ENCODE measurements around the gene CDKAL1. TPM values are rescaled to one million over a fixed set of nuclear protein-coding genes. Genes with fewer than 3 reads are reported as not detected.

Gene CDKAL1
- total and polyA plus RNA-seq, 2 of the 8 experiments (the other 6 are each of a cell fraction or from before 2014, with no cell fraction given), result 8.4 to 24.6 TPM

DNA sequence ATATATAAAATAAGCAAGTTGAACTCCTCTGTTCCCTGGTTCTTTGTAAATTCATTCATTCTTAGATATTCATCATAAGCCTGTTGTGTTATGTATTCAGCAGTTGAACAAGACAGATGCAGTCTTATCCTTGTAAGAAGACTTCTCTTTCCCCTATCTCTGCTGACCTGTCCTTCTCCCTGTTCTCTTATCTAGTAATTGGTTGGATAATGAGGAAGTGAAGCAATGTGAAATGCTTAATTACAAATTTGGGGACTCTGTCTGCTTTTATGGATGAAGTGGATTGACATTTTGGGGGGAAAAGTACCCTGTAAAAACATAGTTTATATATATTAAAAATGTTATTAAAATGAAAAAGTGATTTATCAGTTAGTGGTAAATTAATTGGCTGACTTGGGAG, 37.0 kb downstream of the CDKAL1 start:
- TF ChIP-seq, protein P1, sequence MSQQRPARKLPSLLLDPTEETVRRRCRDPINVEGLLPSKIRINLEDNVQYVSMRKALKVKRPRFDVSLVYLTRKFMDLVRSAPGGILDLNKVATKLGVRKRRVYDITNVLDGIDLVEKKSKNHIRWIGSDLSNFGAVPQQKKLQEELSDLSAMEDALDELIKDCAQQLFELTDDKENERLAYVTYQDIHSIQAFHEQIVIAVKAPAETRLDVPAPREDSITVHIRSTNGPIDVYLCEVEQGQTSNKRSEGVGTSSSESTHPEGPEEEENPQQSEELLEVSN (IDR thresholded peaks at IDR 0.05), result no peak
- TF ChIP-seq JUND (IDR thresholded peaks at IDR 0.05; ENCODE audit: low read length) (no peak), NRF1 (IDR thresholded peaks at IDR 0.05; ENCODE audit: low read depth, low read length) (no peak), JUN (IDR thresholded peaks at IDR 0.05; ENCODE audit: low read depth, low read length) (no peak), CBX8 (IDR thresholded peaks at IDR 0.05; ENCODE audit: borderline replicate concordance, low read depth, low read length) (no peak), CEBPB (IDR thresholded peaks at IDR 0.05; ENCODE audit: low read depth, low read length) (no peak), KDM5A (IDR thresholded peaks at IDR 0.05; ENCODE audit: low read length) (no peak), TCF12 (IDR thresholded peaks at IDR 0.05; ENCODE audit: low read depth, low read length) (no peak), SIRT6 (IDR thresholded peaks at IDR 0.05; ENCODE audit: low read length) (no peak), CREB1 (IDR thresholded peaks at IDR 0.05) (no peak)
- TF ChIP-seq, protein P2, sequence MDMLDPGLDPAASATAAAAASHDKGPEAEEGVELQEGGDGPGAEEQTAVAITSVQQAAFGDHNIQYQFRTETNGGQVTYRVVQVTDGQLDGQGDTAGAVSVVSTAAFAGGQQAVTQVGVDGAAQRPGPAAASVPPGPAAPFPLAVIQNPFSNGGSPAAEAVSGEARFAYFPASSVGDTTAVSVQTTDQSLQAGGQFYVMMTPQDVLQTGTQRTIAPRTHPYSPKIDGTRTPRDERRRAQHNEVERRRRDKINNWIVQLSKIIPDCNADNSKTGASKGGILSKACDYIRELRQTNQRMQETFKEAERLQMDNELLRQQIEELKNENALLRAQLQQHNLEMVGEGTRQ (IDR thresholded peaks at IDR 0.05; ENCODE audit: low read length), result no peak
- TF ChIP-seq, protein P3, sequence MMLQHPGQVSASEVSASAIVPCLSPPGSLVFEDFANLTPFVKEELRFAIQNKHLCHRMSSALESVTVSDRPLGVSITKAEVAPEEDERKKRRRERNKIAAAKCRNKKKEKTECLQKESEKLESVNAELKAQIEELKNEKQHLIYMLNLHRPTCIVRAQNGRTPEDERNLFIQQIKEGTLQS (IDR thresholded peaks at IDR 0.05; ENCODE audit: insufficient read depth, low read depth, low read length), result no peak
- Histone ChIP-seq H3K79me1 (ENCODE audit: low read depth, low read length) (no peaks in the 10 kb centered on the region), H2BK5ac (ENCODE audit: low read depth, low read length) (no peak overlapping the region), H3K23me2 (ENCODE audit: low read depth, low read length) (no peaks in the 10 kb centered on the region), H2BK120ac (replicated peaks; ENCODE audit: low read depth, low read length) (no peak overlapping the region), H4K91ac (replicated peaks; ENCODE audit: insufficient read length, low read length) (no peak overlapping the region), H3K9me3 (ENCODE audit: insufficient read depth in 2 of 2, low read depth in 1 of 2, low read length in 1 of 2) (no peaks in the 10 kb centered on the region), H4K20me1 (replicated peaks in 1 of 2; ENCODE audit: control insufficient read depth in 1 of 2, insufficient read depth in 2 of 2, low read length in 2 of 2) (no peaks in the 10 kb centered on the region), H3K79me2 (ENCODE audit: control insufficient read depth in 1 of 2, insufficient read depth in 2 of 2, low read length in 2 of 2) (no peaks in the 10 kb centered on the region; a peak in 1 of 4 replicates), H3K18ac (ENCODE audit: extremely low read depth, low read length) (no peak overlapping the region), H3K56ac (replicated peaks; ENCODE audit: insufficient read length, low read depth, low read length) (no peak overlapping the region), H3K36me3 (ENCODE audit: control insufficient read depth in 2 of 4, insufficient read depth in 4 of 4, low read length in 3 of 4) (no peaks in the 10 kb centered on the region), H3K14ac (ENCODE audit: insufficient read length) (no peak overlapping the region), H2BK12ac (ENCODE audit: low read depth, low read length) (no peak overlapping the region), H3K9ac (replicated peaks in 1 of 4; ENCODE audit: extremely low read depth in 1 of 4, low read depth in 3 of 4, low read length in 3 of 4) (no peak overlapping the region), H3K27me3 (replicated peaks in 1 of 4; ENCODE audit: control insufficient read depth in 3 of 4, extremely low read depth in 1 of 4, insufficient read depth in 3 of 4, low read length in 3 of 4) (no peaks in the 10 kb centered on the region), H4K8ac (ENCODE audit: extremely low read depth, insufficient read depth, low read length) (no peak overlapping the region), H3K4me1 (replicated peaks in 1 of 4; ENCODE audit: control insufficient read depth in 3 of 4, insufficient read depth in 4 of 4, low read length in 3 of 4) (peaks cover 0 to 7% (median 1%) of the 10 kb centered on the region in 4 experiments; a peak in 1 of 7 replicates), H2BK15ac (ENCODE audit: low read length) (no peak overlapping the region), H3K23ac (ENCODE audit: insufficient read length) (no peak overlapping the region), H2BK20ac (ENCODE audit: low read length) (no peak overlapping the region), H2AK5ac (ENCODE audit: low read depth, low read length) (no peak overlapping the region), H2AFZ (ENCODE audit: low read length) (no peak overlapping the region), H3K4ac (replicated peaks; ENCODE audit: insufficient read length, low read depth, low read length) (no peak overlapping the region), H3K4me3 (ENCODE audit: extremely low read depth in 1 of 4, insufficient read depth in 2 of 4, low read depth in 3 of 4, low read length in 4 of 4) (no peak overlapping the region), H3K4me2 (ENCODE audit: insufficient read depth in 1 of 2, low read depth in 2 of 2, low read length in 2 of 2) (no peak overlapping the region), H4K5ac (ENCODE audit: insufficient read length, low read depth, low read length) (no peak overlapping the region), H3K27ac (ENCODE audit: low read depth, low read length) (no peak overlapping the region)
- ChIA-PET POLR2A (ENCODE audit: partially characterized antibody) (no interaction called here), CTCF (ENCODE audit: partially characterized antibody) (no interaction called here)
- DNase-seq (ENCODE audit: low read depth in 1 of 2, low spot score in 2 of 2) (no peak), FAIRE-seq (no peak)

Measured in H1 (cell line).